ENCODE data around the gene SGPP2. TPM values are rescaled to one million over a fixed set of nuclear protein-coding genes. Genes with fewer than 3 reads are reported as not detected.

The SGPP2 gene
- total RNA-seq, 4 donors from 2014 or later = 27.3 to 65.6 (median 49.0) TPM

GRCh38 chr2:222485367-222486211, 61.2 kb downstream of the SGPP2 start:
- DNase-seq (ENCODE audit: low spot score in 2 of 2) = no peak
- Histone ChIP-seq H3K9me3 (no peaks in the 10 kb centered on the region), H3K4me1 (no peaks in the 10 kb centered on the region), H3K27me3 (peaks cover 6% of the 10 kb centered on the region), H3K27ac (no peak overlapping the region), H3K36me3 (no peaks in the 10 kb centered on the region), H3K4me3 (no peak overlapping the region)
- no peak for TF ChIP-seq POLR2AphosphoS5 (IDR thresholded peaks at IDR 0.05)
- 78% methylated on average over 12 of the region's 12 CpGs for WGBS

DNA sequence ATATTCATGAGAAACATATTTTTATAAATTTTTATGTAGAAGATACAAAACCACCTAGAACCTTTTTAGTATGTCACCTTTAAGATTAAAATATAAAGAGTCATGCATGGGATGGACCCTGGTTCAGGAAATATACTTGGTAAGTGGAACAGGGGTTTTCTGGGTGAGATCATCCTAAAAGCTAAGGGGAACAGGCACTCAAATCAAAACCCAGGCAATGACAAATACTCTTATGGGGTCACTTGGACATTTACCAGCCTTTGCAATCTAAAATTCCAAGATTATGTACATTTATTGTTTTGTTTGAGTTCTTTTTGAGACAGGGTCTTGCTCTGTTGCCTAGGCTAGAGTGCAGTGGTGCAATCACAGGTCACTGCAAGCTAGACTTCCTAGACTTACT, 65.8 kb downstream of the SGPP2 start:
- Histone ChIP-seq H3K36me3 (no peaks in the 10 kb centered on the region), H3K9me3 (no peaks in the 10 kb centered on the region), H3K27me3 (no peaks in the 10 kb centered on the region), H3K4me1 (no peaks in the 10 kb centered on the region), H3K27ac (no peak overlapping the region), H3K4me3 (no peak overlapping the region)
- TF ChIP-seq POLR2A (IDR thresholded peaks at IDR 0.05) (no peak), EP300 (IDR thresholded peaks at IDR 0.05) (no peak), POLR2AphosphoS5 (IDR thresholded peaks at IDR 0.05) (no peak)
- TF ChIP-seq, protein P1, sequence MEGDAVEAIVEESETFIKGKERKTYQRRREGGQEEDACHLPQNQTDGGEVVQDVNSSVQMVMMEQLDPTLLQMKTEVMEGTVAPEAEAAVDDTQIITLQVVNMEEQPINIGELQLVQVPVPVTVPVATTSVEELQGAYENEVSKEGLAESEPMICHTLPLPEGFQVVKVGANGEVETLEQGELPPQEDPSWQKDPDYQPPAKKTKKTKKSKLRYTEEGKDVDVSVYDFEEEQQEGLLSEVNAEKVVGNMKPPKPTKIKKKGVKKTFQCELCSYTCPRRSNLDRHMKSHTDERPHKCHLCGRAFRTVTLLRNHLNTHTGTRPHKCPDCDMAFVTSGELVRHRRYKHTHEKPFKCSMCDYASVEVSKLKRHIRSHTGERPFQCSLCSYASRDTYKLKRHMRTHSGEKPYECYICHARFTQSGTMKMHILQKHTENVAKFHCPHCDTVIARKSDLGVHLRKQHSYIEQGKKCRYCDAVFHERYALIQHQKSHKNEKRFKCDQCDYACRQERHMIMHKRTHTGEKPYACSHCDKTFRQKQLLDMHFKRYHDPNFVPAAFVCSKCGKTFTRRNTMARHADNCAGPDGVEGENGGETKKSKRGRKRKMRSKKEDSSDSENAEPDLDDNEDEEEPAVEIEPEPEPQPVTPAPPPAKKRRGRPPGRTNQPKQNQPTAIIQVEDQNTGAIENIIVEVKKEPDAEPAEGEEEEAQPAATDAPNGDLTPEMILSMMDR (IDR thresholded peaks at IDR 0.05) = no peak
- no peak for DNase-seq (ENCODE audit: low spot score in 2 of 2)

DNA sequence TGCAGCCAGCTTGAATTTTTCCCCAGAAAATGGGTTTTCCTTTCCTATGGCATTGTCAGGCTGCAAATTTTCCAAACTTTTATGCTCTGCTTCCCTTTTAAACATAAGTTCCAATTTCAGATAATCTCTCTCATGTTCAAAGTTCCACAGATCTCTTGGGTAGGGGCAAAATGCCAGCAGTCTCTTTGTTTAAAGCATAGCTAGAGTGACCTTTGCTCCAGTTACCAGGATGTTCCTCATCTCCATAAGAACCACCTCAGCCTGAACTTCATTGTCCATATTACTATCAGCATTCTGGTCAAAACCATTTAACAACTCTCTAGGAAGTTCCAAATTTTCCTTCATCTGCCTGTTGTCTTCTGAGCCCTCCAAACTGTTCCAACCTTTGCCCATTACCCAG, 68.3 kb downstream of the SGPP2 start:
- Histone ChIP-seq H3K27ac (no peak overlapping the region), H3K4me1 (no peaks in the 10 kb centered on the region), H3K4me3 (no peak overlapping the region), H3K9me3 (no peaks in the 10 kb centered on the region), H3K27me3 (no peaks in the 10 kb centered on the region), H3K36me3 (no peaks in the 10 kb centered on the region)
- TF ChIP-seq POLR2AphosphoS5 (IDR thresholded peaks at IDR 0.05) (no peak), POLR2A (IDR thresholded peaks at IDR 0.05) (no peak), EP300 (IDR thresholded peaks at IDR 0.05) (no peak)
- TF ChIP-seq, protein P1 (IDR thresholded peaks at IDR 0.05) = no peak
- DNase-seq (ENCODE audit: low spot score in 2 of 2) = no peak

DNA sequence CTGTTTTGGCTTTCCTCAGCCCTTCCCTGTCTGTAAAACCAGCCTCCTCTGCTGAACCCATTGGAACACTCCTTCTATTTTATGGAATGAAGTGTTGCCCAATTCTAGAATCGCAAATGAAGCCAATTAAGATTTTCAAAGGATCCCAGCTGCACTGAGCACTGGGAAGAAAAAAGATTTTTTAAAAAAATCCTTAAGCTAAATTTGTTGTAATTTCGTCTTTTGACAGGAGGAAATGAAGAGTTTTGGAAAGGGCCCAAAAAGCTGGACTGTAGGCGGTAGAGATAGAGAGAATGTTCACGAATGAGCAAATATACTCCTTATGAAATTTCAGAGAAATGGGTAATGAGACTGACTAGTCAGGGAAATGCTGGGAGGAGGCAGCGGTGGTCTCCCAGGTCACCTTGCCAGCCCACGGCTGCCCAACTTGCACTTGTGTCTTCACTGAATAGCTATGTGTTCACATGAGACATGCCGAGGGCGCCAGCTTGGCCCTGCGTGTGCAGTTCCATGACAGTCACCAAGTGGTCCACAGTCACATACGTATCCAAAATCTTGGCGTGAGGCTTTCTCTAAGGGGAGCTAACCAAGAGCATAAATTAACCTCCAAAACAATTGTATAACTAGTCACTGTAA, 69.9 kb downstream of the SGPP2 start:
- no peak for DNase-seq (ENCODE audit: low spot score in 2 of 2)
- Histone ChIP-seq H3K27ac (no peak overlapping the region), H3K9me3 (no peaks in the 10 kb centered on the region), H3K4me3 (no peak overlapping the region), H3K27me3 (no peaks in the 10 kb centered on the region), H3K36me3 (no peaks in the 10 kb centered on the region), H3K4me1 (peaks cover 3% of the 10 kb centered on the region)
- 73% methylated on average over 11 of the region's 11 CpGs for whole genome bisulfite sequencing
- TF ChIP-seq POLR2AphosphoS5 (IDR thresholded peaks at IDR 0.05) (no peak), POLR2A (IDR thresholded peaks at IDR 0.05) (no peak), EP300 (IDR thresholded peaks at IDR 0.05) (no peak)
- TF ChIP-seq, protein P1 (IDR thresholded peaks at IDR 0.05) = no peak

DNA sequence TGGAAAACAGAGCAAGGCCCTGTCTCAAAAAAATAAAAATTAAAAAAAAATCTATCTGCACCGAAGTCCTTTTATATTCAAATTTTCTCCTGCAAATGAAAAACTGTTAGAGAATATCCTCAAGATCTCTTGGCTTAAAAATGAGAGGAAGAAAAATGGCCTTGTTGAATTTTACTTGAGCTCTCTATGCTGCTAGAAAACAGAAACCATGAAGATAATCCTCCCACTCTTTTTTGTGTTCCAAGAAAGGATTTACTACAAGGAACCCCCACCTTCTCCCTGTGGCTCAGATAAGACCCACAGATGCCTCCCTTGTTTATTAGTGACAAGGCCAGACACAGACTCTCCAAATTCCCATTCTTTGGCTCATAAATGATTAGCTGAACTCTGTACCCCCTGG, 71.0 kb downstream of the SGPP2 start:
- Histone ChIP-seq H3K36me3 (no peaks in the 10 kb centered on the region), H3K27ac (no peak overlapping the region), H3K4me3 (no peak overlapping the region), H3K4me1 (peaks cover 3% of the 10 kb centered on the region), H3K27me3 (no peaks in the 10 kb centered on the region), H3K9me3 (no peaks in the 10 kb centered on the region)
- DNase-seq (ENCODE audit: low spot score in 2 of 2) = no peak
- 77% methylated on average over 1 of the region's 1 CpG for whole genome bisulfite sequencing
- TF ChIP-seq POLR2A (IDR thresholded peaks at IDR 0.05) = no peak
- TF ChIP-seq, protein P1 (IDR thresholded peaks at IDR 0.05) = no peak
- no peak for TF ChIP-seq POLR2AphosphoS5 (IDR thresholded peaks at IDR 0.05)
- no peak for TF ChIP-seq EP300 (IDR thresholded peaks at IDR 0.05)
